GM12891 (cell line): ENCODE results near the gene MKI67.

Experiments
- PAX5 ChIP-seq: IDR thresholded peaks from 2 replicates; pipeline ENCODE4 v1.6.1; 2011; ENCODE audit warnings: low read length, moderate library complexity, mild to moderate bottlenecking; ENCODE audit not compliant: insufficient read depth, severe bottlenecking
- POLR2A ChIP-seq: IDR thresholded peaks from 2 replicates; pipeline ENCODE4 v1.6.1; 2011; ENCODE audit warnings: low read depth, low read length, control low read depth
- POLR2AphosphoS5 ChIP-seq: IDR thresholded peaks from 2 replicates; pipeline ENCODE4 v1.6.1; 2011; ENCODE audit warnings: low read depth, low read length, control low read depth
- SPI1 ChIP-seq: IDR thresholded peaks from 2 replicates; pipeline ENCODE4 v1.6.1; 2011; ENCODE audit warnings: low read depth, low read length, control low read depth
- TAF1 ChIP-seq: IDR thresholded peaks from 2 replicates; pipeline ENCODE4 v1.6.1; 2011; ENCODE audit warnings: low read depth, low read length, control low read depth

DNA sequence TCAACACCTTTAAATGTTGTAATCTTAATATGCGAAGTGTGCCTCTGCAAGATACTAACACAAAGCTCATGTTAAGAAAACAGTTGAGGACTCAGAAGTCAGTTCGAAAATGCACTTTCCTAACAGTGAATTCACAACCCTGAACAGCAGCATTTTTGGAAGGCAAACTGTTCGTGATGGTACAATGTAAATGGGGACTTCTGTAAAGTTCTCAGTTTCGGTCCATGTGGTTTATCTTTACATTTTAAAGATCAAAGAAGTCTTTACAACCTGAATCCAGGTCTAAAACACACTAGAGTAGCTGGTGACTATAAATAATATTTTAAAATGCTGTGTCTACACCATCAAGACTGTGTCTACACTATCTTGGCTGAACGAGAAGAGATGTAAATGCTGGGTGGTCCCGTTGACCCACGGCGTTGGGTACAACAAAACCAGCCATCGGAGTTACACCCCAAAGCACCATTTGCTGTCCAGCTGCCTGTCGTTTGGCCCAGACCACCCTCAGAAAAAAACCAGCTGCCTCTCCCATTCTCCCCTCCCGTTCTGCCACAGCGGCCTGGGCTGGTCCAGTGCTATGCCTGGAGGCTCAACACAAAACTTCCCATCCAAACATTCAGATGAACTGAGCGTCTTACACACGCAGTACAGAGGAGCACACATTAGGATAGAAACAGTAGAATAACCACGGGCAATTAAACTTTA, 42.9 kb downstream of the MKI67 start:
- no peak for TF ChIP-seq POLR2A
- TF ChIP-seq POLR2AphosphoS5: no peak
- TF ChIP-seq TAF1: no peak
- TF ChIP-seq SPI1: no peak
- TF ChIP-seq PAX5: no peak
